ENCODE results near the gene CXCL8. TPM values are rescaled to one million over a fixed set of nuclear protein-coding genes. Genes with fewer than 3 reads are reported as not detected.

The CXCL8 gene
- total RNA-seq, 2 donors from 2014 or later: 15.2 TPM; not detected in 1

- no peaks in the 10 kb centered on the region for H3K27me3 ChIP-seq (replicated peaks; ENCODE audit: insufficient read depth)
- H3K36me3 ChIP-seq: no peaks in the 10 kb centered on the region
- no peaks in the 10 kb centered on the region for H3K9me3 ChIP-seq
- intact Hi-C loops (cut with DNase I): no loop called here
- H3K27ac ChIP-seq: no peak overlapping the region
- no peak overlapping the region for H3K4me3 ChIP-seq
- no peaks in the 10 kb centered on the region for H3K4me1 ChIP-seq (replicated peaks)
- no peak for TF ChIP-seq CTCF (IDR thresholded peaks at IDR 0.05)
- no peak for TF ChIP-seq POLR2A (IDR thresholded peaks at IDR 0.05)
- WGBS: 82% methylated on average over 1 of the region's 1 CpG
- DNase-seq (ENCODE audit: low spot score): no peak
Measured at GRCh38 chr4:73741750-73742489, 1.6 kb downstream of the CXCL8 start.

- TF ChIP-seq CTCF (IDR thresholded peaks at IDR 0.05) (no peak), POLR2A (IDR thresholded peaks at IDR 0.05) (no peak), POLR2AphosphoS5 (IDR thresholded peaks at IDR 0.05) (no peak)
- WGBS: 93% methylated on average over 2 of the region's 2 CpGs
- DNase-seq (ENCODE audit: low spot score): no peak
Measured at GRCh38 chr4:73742490-73743160, 2.3 kb downstream of the CXCL8 start.

GRCh38 chr4:73743281-73743680 lies 2.9 kb downstream of the CXCL8 start:
- Histone ChIP-seq H3K9me3 (no peaks in the 10 kb centered on the region), H3K4me1 (replicated peaks) (no peaks in the 10 kb centered on the region), H3K36me3 (no peaks in the 10 kb centered on the region), H3K27ac (no peak overlapping the region), H3K27me3 (replicated peaks; ENCODE audit: insufficient read depth) (no peaks in the 10 kb centered on the region), H3K4me3 (no peak overlapping the region)
- no peak for DNase-seq (ENCODE audit: low spot score)
- intact Hi-C loops (cut with DNase I): no loop called here
- TF ChIP-seq POLR2A (IDR thresholded peaks at IDR 0.05) (no peak), CTCF (IDR thresholded peaks at IDR 0.05) (no peak), POLR2AphosphoS5 (IDR thresholded peaks at IDR 0.05) (no peak)
- 96% methylated on average over 1 of the region's 1 CpG for WGBS

More at GRCh38 chr4:73742490-73743160, 2.3 kb downstream of the CXCL8 start:
- H3K9me3 ChIP-seq: no peaks in the 10 kb centered on the region
- intact Hi-C loops (cut with DNase I): no loop called here
- H3K36me3 ChIP-seq: no peaks in the 10 kb centered on the region
- no peak overlapping the region for H3K4me3 ChIP-seq
- no peaks in the 10 kb centered on the region for H3K4me1 ChIP-seq (replicated peaks)
- no peaks in the 10 kb centered on the region for H3K27me3 ChIP-seq (replicated peaks; ENCODE audit: insufficient read depth)
- H3K27ac ChIP-seq: no peak overlapping the region

GRCh38 chr4:73743795-73744194 lies 3.4 kb downstream of the CXCL8 start:
- intact Hi-C loops (cut with DNase I): no loop called here
- Histone ChIP-seq H3K27ac (no peak overlapping the region), H3K4me1 (replicated peaks) (no peaks in the 10 kb centered on the region), H3K27me3 (replicated peaks; ENCODE audit: insufficient read depth) (no peaks in the 10 kb centered on the region), H3K36me3 (no peaks in the 10 kb centered on the region), H3K9me3 (no peaks in the 10 kb centered on the region), H3K4me3 (no peak overlapping the region)
- 82% methylated on average over 3 of the region's 3 CpGs for WGBS
- TF ChIP-seq CTCF (IDR thresholded peaks at IDR 0.05) (no peak), POLR2A (IDR thresholded peaks at IDR 0.05) (no peak), POLR2AphosphoS5 (IDR thresholded peaks at IDR 0.05) (no peak)
- DNase-seq (ENCODE audit: low spot score): no peak

GRCh38 chr4:73744203-73744602 lies 3.8 kb downstream of the CXCL8 start:
- TF ChIP-seq POLR2AphosphoS5 (IDR thresholded peaks at IDR 0.05) (no peak), POLR2A (IDR thresholded peaks at IDR 0.05) (no peak), CTCF (IDR thresholded peaks at IDR 0.05) (no peak)
- H3K36me3 ChIP-seq: no peaks in the 10 kb centered on the region
- H3K4me3 ChIP-seq: no peak overlapping the region
- DNase-seq (ENCODE audit: low spot score): no peak
- intact Hi-C loops (cut with DNase I): no loop called here
- no peak overlapping the region for H3K27ac ChIP-seq
- WGBS: 86% methylated on average over 5 of the region's 5 CpGs
- H3K4me1 ChIP-seq (replicated peaks): no peaks in the 10 kb centered on the region
- no peaks in the 10 kb centered on the region for H3K9me3 ChIP-seq
- H3K27me3 ChIP-seq (replicated peaks; ENCODE audit: insufficient read depth): no peaks in the 10 kb centered on the region

Measured in prostate gland (tissue), 2 donors.